Activated CD4-positive, alpha-beta T cell treated with anti-CD3 and anti-CD28 coated beads for 24 hours (primary cell): ENCODE results near the gene VSX1.
A peak's percentile ranks its signal among the peaks of the same experiment; 100 is the strongest.

Experiments
- DNase-seq, 2 donors: peaks; one replicate each; pipeline ENCODE4 v3.0.0-alpha.2; 2020; ENCODE audit warnings: low read depth in 2 of 2

Gene VSX1

DNA sequence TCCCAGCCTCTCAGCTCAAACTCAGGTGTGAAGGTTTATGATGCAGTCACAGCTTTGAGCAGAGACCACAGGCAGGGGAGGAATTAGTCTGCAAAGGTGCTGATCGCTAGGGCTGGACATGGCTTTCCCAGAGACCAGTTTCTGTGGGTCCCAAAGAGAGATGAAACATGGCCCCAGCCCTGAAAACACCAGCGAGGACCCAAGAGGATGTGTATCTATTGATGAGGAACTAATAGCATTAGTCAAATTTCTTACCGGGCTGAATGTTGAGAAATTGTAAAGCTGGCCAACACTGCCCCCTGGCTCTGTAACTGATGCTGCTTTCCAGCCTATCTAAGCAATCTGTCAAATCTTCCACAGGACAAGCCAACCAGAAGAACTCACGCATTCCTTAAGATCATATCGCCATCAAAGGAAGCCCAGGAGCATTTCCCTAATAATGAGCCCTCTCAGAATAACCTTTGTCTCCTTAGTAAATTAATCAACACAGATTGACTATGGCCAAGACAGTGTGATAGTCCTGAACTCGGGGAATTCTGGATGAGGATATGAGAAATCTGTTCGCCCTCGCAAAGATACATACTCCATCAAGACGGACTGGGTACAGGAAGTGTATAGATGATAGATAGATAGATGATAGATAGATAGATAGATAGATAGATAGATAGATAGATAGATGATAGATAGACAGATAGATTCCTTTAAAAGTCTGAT, 16.2 kb downstream of the VSX1 start:
- DNase-seq = peak; percentile 34 to 36

DNA sequence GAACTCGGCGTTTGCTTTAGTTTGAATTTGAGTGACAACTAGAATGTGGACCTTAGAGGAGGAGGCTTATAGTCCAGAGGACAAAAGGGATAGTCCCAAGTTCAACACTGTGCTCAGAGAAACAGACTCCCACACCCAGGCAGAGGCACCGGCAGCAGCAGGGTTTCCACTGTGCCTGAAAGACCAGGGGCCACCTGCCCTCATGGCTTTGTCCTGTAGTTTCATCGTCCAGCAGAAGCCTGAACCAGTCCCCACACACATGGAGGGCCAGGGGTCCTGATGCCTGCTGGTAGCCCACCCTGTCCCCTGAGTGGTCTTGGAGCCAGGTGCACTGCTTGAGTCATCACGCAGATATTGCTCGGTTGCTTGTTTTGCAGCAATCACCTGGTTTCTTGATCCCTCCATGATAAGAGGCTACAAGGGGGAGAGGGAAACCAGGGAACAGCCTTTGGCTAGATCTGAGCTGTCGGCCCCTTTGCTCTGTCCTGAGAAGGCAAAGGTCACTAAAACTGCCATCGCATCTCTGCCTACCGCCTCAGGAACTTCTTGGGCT, 16.8 kb downstream of the VSX1 start:
- no peak for DNase-seq

DNA sequence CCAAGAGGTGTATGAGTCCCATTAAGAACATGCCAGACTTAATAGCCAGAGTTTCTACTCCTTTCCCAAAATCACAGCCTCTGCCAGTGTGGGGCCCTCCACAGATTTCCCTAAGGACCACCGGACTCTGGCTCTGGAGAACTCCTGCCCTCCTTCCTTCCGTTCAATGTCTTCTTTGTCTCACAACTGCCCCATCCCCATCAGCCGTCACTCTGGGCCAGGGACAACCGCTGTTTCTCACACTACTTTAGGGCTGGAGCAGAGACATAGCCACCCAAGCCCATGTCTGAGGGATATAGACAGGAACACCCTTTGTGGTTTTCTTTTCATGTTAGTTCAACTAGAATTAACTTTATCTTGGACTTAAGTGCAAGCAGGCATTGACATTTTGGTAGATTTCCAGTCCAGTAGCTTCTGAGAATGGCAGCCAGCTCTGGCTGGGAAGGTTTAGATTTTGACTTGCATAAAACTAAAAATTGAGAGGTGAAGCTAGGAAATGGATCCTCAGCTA, 17.3 kb downstream of the VSX1 start:
- DNase-seq = no peak

DNA sequence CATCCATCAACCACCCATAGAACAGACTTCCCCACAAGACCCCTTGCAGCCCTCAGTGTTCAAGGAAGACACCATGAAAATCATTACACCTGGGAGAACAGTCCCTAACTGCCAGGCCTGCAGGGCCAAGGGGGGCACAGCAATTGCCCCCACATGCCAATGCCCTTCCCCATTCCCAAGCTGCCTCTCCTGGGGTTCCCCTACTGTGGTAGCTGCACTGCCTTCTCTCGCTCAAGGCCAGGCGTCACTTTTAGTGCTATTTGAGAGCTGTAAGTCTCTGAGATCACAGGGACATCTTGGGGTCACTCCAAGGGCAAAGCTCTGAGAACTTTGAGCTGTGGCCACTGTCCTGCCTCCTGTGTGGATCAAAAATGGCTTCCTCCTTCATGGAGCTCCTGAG, 18.0 kb downstream of the VSX1 start:
- no peak for DNase-seq

DNA sequence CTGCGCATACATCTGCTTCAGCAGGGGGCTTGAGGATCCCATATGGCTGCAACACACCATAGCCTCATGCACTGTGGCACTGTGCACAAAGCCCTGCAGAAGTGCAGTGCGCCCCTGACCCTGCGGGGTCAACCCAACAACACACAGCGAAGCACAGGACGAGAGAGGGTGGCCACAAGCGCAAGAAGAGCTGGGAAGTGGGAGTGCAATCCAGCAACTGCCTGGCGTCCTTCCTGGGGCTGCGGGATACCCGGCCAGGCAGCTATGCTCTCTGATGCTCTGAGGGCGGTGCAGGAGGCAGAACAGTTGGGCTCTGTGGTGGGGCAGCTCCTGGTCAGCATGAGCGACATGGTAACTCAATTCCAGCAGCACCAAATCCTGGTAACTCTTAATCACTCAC, 18.4 kb downstream of the VSX1 start:
- DNase-seq = no peak

DNA sequence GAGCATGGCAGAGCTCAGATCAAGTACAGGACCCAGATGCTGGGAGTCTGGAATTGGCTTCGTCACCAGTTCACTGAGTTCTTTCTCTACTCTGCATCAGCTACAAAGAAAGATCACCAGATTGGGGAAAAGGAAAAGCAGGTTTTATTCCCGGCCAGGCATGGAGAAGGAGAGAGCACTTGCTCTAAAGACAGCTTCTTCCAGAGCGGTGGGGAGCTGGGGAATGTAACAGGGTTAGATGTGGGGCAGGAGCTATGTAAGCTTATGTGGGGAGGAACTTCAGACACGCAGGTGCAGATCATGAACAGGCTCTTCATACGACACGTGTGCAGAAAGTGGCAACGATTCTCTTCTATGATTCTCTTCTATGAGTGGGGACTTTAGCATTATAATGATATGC, 19.1 kb downstream of the VSX1 start:
- no peak for DNase-seq

DNA sequence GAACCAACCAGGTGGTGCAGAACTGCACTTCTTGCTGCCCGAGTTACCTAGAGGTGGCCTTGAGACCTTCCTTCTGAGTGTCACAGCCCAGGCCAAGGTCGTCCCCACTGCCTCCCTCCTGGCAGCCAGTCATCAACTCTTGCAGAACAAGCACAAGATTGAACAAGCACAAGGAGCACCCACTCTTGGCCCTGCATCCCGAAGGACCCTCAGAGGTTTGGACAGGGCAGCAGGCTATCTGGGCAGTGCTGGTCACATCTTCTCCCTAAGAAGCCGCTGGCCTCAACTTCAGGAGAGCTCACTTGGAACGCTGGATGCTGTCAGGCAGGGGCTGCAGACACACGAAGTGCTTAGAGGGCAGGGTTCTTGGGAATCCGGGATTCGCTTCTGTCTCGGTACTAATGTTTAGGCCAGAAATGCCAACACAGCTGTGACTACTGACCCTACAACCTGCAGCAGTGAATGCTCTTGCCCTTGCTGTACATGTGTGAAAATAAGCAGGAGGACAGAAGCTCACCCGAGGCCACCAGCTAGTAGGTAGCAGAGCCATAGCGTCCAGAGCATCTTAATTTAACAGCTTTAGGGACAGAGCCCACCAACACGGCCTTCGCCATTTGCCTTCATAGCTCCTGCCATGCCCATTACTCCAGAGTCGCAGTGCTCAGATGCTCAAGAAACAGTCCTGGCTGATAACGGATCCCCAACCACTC, 20.0 kb downstream of the VSX1 start:
- no peak for DNase-seq

DNA sequence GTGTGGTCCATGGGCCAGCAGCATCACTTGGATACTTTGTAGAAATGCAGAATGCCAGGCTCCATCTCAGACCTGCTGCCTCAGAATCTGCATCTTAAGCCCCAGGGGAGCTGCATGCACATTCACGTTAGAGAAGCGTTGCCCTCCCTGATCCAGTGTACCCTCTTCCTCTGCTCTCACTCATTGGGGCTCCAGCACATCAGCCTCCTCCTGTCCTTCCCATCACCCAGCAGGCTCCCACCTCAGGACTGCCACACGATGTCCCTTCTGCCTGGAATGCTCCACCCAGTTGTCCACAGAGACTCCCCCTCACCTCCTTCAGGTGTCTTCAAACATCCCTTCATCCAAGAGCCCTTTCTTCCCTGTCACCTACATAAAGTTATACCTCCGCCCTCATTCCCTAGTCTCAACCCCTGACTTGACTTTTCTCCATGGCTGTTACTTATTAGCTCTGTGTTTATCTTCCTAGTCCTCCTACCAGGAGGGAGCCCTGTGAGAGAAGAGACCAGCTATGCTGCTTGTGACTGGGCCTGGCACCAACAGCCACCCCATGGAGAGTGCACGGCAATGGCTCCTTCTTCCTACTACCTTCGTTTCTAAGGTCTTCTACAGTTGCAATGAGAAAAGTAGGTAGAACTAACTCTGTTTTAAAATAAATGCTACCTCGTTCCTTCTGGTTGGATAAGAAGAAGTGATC, 20.7 kb downstream of the VSX1 start:
- no peak for DNase-seq

DNA sequence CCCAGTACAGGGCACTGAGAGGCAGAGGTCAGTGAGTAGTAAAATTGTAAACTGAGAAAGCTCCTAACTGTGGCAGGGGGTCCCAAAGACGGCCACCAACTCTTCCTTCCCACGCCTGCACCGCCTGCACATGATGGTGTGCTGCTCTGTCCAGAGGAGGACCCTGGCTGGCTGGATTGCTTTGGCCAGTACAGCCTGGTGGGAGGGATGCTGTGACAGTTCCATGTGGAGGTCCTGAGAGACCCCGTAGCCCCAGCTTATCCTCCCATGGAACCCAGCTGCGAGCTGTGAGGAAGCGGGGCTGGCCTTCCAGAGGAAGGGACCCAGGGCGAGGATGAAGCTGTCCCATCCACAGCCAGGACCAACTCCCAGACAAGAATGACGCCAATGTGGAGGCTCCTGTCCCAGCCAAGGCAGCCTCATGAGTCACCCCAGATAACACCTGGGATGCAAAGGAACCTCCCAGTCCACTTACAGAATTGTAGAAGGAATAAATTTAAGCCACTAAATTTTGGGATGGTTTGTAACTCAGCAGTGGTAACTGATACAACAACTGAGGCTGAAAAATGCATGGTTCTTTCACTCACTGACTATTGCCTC, 22.0 kb downstream of the VSX1 start:
- no peak for DNase-seq

DNA sequence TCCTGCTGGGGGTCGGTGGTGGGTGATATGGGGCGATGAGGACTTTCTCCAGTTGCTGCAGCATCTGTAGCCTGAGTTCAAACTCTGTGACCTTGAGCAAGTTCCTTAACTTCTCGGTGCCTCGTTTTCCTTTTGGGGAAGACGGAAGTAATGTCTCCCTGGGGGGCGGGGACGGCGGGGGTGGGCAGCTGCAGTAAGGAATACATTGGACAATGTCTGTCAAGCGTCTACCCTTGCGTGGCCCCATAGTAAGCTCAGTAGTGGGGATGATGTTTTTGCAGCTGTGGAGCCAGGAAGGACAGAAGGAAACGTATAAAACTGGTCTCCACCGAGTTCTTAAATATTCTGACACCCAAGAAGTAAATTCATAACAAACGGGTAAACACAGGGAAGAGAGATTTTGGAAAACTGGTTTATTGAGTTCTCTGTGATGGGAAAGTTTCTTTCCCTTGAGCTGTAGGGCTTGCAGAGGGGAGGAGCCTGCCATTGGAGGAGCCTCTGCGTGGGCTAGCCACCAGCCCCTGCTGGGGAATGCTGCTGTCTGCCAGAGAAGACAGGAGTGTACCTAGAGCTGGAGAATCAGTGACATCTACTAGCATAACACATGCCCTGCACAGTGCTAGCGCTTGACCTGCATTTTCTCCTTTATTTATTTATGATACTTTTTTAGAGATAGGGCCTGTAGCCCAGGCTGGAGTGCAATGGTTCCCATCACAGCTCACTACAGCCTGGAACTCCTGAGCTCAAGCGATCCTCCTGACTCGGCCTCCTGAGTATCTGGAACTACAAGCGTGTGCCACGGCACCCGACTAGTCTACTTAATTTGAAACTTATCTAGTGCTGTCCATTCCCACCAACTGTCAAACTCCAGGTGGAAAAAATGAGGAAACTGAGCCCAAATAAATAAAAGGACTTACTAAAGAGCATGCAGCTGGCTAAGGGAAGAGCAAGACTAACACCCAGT, 22.8 kb downstream of the VSX1 start:
- DNase-seq = no peak

DNA sequence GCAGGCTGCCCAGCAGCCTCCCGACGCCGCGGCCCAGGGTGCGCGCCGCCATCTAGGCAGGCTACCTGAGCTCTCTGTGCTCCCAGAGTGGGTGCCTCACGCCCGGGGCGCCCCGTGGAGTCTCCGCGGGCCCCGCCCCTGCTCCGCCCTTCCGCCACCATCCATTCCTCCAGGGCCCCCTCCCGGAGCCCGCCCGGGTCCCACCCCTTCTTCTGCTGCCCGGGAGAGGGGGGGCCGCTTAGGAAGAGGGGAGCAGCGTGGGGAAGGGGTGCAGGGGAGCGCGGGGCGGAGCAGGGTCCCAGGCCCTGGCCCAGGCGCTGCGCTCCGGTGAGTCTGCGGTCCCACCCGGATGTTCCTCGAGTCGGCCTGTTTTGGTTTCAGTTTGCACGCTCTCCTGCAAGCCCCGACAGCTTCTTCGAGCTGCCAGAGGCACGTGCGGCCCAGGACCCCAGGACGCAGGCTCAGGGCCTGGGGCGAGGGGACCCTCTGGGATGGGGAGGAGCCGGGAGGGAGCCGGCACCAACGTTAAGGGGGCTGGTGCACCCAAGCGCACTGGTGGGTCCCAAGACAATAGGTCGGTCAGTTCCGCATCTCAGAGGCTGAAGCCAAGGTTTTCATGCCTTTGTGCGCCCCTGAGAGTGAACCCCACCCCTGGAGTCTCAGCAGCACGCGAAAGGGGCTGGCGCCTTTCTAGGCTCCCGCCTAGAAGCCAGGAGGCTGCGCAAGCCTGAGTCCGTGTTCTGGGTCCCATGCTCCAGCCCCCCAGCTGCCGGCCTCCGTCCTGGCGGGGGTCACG, 23.7 kb downstream of the VSX1 start, which contains the start of gene ACSS1:
Gene ACSS1, minus strand, starts transcription at position 89 of the 796 bp plus-strand sequence. Its CDS starts 37 bp downstream, at position 52.
- peak; percentile 40 to 45 for DNase-seq

DNA sequence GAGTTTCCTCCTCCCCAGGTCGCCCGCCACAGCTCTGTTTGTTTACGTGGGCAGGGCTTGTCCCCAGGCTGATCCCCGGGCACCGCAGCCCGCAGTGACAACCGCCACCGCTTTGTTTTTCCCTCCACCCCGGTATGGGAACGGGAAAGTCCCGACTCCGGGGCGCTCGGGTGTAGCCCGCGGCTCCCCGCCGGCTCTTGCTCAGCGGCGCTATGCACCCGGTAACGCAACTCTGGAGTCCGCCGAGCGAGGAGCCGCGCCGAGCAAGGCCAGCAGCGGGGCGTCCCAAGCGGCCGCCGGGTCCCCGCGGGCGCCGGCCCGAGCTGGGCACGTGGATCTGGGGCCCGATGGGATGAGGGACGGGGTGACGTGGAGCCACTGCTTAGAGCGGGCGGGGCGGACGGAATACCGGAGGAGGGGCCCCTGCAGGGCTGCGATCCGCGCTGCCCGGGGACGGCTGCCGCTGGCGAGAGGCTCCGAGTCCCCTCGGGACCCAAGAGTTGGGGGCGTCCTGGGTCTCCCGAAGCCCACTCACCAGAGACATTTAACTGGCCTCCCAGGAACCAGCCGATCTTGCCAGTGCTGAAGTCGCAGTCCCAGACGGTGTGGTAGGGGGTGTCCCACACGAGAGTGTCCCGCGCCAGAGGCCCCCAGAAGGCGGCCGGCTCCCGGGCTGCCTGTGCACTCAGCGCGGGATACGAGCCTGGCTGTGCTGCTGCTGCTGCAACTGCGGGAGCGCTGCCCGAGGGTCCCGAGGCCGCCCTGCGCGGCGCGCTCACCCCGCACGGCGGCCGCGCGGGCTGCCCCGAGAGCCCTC, 24.5 kb downstream of the VSX1 start:
- DNase-seq = peak; percentile 59 to 62

DNA sequence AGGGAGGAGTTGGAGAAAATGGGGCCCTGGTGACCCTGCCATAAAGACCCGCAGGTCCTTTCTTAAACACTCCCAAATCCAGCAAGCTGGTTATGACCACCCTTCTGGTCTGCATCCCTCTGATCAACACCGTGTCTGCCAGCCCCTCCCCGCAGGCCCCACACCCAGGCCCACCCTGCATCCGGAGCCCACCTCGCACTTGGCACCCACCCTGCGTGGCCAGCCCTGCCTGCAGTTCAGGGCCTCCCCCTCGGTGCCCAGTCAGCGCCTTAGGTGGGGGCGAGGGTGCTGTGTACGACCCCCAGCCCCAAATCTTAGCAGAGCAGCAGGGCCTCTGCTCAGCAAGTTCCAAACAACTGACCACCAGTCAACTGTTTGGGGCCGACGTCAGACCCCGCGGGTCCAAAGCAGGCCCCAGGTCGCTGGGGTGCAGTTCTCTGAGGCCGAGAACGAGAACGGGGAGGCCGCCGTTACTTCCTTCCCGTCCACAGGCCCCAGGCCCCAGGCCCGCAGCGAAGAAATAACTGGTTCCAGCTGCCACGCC, 25.2 kb downstream of the VSX1 start:
- no peak for DNase-seq

DNA sequence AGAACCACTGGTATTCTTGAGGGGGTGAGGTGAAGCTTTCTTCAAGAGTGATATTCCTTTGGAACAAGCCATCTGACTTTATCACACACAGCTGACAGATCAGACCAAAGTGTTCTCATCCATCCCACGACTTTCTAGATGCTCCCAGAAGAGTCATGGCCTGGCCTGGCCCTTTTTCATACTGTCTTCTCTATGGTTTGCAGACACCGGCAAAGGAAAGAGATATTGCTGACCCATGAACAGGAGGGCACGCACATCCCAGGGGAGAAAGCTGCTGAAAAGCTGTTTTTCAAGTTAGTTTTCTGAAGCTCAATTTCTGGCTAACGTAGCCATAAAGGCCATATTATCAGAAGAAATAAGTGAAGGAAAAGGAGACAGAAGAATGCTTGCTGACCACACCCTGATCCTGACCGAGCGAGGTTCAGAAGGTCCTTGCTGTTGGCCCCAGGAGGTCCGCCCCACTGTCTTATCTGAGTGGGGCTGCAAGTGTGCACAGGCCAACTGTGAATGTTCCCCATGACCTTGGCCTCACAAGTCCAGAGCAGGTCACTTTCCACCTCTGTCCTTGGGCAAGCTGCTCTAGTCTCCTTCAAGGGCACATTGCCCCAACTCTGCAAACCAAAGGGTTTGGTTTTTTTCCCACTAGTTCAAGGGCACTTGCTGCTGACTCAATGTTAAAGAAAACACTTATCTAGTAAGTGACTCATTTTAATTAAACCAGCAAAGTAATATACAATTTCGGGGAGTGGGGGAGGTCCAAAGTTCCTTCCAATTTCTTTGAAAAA, 26.0 kb downstream of the VSX1 start:
- DNase-seq = no peak

DNA sequence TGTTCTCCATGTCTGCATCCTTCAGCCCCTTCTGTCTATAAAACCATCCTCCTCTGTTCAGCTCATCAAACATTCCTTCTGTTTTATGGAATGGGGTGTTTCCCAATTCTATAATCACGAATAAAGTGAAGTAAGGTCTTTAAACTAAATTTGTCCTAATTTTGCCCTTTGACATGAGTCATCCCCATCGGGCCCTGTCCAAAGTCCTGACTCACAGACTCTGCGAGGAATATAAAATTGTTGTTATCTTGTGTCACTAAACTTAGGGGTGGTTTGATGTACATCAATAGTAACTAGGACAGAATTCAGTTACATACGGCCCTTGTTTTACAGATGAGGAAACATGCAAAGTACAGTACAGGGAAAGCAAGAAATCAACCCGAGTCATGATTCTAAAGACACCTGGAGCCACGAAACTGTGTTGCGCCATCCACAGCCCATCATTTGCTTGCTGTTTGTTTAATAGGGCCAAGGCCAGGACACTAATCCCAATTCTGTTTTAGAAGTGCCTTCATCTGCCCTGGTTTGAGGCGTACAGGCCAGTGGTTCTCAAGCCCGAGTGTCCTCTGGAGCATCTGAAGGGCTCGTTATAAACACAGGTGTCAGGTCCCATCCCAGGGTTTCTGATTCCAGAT, 26.8 kb downstream of the VSX1 start:
- no peak for DNase-seq

DNA sequence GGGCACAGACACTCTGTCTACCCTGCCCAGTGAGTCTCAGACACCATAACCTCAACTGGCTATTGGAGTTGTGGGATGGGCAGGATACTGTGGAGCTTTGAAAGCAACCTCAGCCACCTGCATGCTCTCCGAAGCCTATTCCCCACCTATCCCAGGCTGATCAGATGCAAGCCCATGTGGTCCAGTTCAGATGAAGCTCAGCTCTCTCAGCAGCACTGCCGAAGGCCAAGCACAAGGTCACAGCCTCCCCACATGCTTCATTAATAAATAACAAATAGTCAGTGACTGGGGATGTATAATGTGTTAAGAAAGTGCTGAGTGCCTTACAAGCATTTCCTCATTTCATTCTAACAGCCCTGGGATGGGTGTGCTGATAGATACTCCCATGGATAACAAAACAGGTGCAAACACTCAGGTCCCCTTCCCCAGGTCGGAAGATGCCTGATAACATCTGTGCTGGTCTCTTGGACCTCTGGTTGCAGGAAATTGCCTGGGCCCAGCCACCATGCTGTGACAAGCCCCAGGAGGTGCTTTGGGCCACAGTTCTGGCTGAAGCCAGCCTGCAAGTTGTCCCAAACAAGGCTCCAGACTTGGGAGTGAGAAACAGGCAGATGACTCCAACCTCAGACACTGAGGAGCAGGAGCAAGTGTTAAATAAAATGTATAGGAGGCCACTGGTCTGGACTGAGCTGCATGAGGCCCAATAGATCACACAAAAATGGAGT, 27.7 kb downstream of the VSX1 start:
- DNase-seq = no peak
